GM18868 (cell line): Measurements from ENCODE around the gene FRMPD2.
"Not testable (repeated sequence)": the region's sequence is repeated elsewhere in the genome, so short reads cannot be mapped to it uniquely, and the experiment has no call there.

ENCODE experiments used
- ATAC-seq: cut with Tn5 transposase; IDR thresholded peaks from one replicate; pipeline ENCODE4 v1.9.1; 2021; ENCODE audit warnings: mild to moderate bottlenecking, moderate library complexity; ENCODE audit not compliant: unreplicated experiment

Gene FRMPD2

DNA sequence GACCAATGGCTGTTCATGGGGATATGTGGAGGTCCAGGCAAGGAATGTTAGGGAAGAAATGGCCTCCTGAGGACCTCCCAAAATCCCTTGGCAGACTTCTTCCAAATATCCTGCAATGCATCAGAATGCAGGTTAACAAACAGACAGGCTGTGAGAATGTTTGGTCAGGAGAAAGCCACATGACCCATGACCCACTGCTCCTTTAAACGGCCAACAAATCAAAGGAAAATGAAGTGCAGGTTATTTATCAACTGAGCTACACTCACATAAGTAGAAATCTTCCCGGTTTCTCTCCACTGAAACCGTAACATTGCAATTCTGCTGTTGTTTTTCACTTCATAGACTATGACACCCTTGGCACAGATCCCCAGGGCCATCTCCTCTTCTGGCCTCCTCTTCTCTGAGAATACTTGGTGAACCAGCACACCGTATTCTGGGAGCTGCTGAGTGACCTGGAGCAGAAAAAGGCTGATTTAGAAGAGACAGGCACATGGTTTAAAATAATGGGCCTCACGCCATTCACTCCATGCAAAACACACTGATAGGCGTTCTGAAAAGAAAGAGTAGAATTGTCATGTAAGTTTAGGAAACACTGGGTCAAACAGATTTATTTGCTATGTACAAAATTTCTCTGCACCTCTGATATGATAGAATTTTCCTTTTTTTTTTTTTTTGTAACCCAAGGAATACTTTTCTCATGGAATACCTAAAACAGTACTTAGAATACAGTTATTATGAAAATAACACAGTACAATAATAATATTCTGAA, 67.8 kb downstream of the FRMPD2 start:
- no peak for ATAC-seq

DNA sequence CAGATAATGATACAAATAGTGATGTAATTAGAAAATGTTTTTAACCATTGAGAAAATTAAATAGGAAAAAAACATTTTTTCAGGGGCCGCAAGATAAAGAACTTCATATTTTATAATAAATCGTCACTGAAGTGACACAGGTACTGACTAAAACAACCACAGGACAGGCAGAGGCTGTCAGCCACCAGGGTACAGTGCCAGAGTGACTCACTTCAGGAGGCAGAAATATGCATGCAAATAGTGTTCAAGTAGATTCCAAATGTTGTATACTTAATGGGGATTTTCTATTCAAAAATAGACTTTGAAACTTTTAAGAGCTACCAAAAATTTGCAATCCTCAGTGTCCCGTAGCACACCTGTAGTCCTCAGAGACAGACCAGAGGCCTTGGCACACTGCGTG, 68.6 kb downstream of the FRMPD2 start:
- ATAC-seq, result peak; percentile 95

DNA sequence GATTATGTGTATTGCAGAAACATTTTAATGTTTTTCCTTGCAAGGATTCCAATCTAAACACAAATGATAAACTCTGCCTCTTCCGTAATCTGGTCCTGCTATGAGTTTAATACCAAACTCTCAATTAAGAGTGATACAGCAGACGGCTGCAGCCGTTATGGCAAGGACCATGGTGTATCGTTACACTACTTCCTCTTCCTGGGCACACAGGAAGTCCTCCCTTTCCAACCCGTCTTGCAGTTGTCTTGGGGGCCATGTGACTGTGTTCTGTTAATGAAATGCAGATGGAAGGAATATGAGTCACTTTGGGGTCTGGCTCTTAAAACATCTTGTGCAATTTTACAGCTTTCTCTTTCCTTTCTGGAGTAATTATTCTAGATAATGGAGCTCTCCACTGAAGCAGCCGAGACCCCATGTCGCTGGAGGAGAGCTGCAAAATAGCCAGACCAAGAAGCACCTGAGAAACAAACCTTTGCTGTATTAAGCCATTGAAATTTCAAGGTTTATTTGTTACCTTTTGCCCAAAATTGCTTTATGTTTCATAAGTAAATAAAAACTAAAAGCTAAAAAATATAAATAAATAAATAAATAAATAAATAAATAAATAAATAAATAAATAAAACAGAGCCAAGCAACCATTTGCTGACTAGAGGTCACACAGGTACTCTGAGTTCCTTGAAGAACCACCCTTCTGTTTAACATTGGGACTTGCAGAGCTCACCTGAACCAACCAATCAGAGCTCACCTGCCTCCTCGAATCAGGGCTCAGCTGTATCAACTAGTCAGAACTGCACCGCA, 74.7 kb downstream of the FRMPD2 start:
- ATAC-seq, result no peak

DNA sequence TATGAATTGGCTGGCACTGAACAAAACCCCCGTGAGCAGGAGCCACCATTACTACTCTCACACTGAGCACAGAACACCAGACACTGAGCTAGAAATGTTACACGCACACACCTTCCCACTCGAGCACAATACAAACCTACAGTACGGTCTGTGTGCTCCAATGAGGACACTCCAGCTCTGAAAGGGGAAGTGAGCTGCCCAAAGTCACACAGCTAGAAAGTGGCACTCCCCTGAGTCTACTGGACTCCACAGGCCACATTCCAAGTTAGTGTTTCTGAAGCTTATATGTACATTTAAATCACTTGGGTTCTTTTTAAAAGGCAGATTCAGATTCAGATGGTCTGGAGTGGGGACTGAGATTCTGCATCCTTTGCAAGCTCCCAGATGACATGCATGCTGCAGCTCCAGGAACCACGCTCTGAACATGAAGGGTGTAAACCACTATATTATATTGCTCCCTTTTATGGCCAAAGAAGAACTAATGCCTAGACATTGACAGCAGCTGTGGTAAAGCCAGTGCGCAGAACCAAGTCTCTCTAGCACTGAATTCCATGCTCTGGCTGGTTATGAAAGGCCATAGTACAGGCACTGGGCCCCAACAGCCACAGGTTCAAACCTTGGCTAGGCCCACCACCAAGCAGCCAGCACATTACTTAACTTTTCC, 77.1 kb downstream of the FRMPD2 start:
- peak; percentile 88 for ATAC-seq

DNA sequence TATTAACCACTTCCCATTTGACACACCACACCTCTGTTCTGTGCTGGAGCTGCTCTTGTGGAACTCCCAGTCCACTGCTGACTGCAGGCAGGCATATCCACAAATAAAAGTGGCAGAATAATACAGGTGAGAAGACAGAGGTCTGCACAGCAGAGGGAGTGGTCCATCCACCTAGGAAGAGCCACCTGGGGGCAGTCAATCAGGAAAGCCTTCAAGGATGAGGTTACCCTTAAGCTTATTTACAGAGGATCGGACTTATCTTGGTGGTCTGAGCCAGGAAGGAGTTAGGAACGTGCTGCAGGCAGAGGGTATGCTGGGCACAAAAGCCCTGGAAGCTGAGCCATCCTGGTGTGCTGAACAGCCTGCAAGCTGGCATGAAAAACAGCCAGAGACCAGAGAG, 78.7 kb downstream of the FRMPD2 start:
- ATAC-seq, result no peak

DNA sequence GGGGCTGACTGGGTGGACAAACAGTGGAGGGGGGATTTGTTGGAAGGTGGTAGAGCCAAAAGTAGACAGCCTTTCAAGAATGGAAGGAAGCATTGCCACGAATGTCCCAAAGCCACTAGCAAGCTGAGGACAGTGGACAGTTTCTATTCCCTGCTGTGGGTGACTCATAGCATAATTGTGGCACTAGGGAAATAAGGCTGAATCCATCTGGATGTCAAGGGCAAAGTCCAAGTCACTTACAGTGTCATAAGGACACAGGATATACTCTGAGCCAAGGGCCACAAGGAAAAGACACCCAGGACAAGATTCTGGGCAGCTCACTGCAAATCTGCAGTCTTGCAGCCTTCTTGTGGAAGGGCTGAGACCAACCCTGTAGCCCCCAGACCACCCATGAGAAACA, 79.7 kb downstream of the FRMPD2 start:
- no peak for ATAC-seq

DNA sequence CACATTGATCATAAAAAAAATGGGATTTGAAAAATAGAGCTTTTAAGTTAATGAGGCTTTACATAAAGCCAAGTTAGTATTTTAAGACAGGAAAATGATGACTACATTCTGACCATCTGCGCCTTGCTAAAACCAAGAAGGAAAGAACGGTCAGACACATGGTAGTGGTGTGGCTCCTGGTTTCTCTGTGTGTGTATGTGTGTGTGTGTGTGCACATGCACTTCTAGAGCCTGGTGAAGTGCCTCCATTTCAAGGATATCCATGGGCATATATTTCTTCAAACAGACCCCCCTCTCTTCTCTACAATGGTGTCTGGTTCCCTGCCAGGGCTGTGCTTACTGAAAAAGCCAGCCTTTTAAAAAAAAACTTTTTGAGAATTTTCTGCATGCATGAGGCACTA, 80.9 kb downstream of the FRMPD2 start:
- ATAC-seq, result no peak

DNA sequence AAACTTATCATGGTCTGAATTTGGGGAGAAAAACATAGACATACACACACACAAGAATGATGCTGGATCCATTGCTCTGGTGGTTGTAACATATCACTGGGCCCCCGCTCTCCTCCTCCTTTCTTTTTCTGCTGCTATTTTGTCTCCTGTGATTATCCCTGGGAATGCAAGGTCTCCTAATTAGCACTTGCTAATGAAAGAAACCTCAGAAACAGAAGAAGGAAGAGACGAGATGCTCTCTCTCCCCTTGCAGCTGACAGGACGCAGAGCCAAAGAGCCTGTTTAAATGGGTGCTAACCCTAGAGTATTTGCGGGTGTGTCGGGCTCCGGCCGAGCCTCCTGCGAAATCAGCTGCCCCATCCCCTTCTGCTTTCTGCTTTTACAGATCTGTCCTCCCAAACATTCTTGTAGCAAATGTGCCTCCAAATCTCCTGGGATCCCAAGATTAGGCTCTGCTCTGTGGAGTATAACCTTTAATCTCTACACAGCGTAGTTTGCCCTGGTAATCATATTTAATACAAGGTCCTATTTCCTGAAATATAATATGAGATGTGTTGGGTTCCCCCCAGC, 81.5 kb downstream of the FRMPD2 start:
- ATAC-seq, result no peak

DNA sequence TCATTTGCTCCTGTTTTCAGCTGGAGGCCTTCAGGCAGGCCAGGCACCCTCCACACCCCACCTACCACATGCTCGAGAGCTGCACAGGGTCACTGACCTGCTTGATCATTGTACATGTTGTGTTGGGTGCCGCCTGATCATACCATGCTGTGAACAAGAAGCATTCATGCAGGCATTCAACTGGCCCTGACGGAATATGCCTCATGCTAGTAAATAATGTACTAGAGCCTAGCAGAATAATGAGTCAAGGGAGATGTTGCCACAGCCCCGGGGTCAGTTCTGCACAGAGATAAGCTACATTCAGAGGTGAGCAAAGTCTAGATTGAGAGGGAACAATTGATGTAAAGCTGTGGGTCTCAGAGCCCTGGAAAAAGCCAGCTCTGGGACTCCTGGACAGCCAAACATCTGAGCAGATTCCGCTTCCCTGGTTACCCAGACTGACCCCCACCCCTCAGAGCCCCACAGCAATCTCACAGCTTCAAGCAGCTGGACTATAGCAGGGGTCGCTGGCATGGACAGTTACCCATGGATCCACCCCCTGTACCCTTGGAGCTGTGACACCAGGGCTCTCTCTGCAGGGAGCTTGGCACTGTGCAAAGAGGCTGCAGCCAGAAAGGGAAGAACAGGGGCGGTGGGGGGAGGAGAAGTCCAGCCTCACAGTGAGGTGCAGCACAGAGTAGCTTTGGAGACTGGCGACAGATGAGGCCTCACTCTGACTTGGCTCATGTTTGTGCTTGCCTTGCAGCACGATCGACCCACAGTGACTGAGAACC, 86.6 kb downstream of the FRMPD2 start:
- ATAC-seq, result no peak

DNA sequence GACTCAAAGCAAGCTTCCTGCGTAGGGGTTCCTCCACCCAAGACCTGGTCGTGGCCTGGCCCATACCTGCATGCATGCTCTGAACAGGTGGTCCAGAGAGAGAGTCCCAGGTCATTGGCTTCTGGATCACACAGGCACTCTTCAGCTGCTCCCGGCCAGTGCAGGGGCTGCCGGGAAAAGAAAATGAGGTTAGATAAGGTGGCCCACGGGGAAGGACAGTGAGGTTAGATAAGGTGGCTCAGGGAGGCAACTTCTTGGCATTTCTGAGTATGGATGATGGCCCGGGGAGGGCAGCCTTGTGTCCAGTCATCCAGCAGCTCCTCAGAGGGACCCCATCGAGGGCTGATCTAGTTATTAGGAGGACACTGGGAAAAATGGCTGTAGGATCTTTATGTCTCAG, 87.4 kb downstream of the FRMPD2 start:
- ATAC-seq, result no peak

DNA sequence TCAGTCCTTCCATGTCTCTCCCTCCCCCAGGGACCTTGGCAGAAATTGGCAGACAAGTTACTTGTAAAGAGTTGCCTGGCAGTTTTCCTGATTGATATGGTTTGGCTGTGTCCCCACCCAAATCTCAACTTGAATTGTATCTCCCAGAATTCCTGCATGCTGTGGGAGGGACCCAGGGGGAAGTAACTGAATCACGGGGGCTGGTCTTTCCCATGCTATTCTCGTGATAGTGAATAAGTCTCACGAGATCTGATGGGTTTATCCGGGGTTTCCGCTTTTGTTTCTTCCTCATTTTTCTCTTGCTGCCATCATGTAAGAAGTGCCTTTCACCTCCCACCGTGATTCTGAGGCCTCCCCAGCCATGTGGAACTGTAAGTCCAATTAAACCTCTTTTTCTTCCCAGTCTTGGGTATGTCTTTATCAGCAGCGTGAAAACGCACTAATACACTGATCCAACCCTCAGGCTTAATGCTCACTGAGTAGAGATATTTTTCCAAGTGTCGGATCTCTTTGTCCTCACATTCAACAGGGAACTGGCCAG, 88.2 kb downstream of the FRMPD2 start:
- ATAC-seq, result not testable (repeated sequence)

DNA sequence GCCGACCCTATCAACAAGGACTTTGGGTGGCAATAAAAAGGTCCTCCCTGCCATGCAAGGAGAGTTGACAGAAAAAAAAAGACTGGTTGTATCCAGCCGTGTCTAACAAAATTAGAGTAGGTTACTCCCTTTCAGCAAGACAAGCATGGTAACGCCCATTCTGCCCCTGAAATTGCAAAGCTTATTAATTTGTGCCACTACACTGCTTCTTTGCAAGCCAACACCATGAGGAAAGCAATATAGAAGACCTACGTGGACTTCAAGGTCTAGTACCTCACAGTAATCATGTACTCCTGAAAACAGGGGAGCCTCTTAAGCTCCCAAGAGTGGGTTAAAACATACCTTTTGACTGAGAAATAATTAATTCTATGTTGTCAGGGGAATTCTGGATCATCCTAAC, 90.3 kb downstream of the FRMPD2 start:
- no peak for ATAC-seq

DNA sequence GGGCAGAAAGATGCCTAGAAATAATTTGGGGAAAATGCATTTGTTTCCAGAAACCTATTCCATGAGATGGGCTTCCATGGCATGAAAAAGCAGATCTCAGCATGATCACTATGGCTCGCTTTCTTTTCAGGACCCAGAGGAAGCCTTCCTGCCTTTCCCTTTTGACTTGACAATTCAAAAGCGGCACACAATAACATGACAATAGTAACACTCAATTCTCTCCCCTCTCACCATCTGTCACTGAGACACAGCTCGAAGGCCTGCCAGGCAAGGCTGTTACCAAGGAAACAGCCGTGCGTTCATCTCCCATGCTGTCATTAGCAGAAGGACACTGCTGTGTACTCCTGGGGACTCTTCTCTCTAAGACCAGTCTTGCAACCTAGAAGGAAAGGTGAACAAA, 101.8 kb downstream of the FRMPD2 start:
- ATAC-seq, result not testable (repeated sequence)

DNA sequence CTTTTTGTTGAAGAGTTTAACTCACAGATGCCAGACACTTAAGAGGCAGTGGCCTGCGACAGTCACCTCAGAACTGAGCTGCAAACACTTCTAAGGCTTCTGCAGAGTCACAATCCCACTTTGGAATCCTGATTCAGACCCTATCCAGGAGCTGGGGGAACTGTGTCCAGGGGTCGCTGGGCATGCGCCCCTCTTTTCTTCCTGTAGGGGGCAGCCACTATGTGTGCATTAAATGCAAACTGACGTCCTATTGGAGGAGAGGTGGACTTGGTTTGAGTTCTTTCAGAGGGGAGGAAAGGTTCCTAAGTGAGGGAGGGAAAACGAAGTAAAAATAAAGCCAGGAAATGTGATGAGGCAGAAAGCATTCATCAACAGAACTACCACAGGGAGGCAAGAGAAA, 113.8 kb downstream of the FRMPD2 start:
- not testable (repeated sequence) for ATAC-seq

DNA sequence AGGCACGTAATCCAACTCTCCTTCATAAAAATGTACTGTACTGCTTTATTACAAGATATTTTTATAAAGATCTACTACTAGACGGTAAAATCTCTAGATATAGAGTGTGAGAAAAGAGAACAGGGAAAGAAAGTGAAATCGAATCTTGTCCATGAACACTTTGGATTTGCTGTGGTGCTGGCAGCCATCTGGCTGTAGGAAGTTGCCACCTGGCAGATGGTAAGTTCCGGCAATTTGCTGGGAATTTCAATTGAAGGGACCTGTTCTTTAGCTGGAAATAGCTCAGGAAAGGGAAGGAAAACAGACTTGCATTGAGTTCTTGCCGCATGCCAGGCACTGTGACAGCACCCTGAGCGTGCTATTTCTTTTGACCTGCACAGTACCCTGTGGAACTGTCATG, 114.3 kb downstream of the FRMPD2 start:
- not testable (repeated sequence) for ATAC-seq

DNA sequence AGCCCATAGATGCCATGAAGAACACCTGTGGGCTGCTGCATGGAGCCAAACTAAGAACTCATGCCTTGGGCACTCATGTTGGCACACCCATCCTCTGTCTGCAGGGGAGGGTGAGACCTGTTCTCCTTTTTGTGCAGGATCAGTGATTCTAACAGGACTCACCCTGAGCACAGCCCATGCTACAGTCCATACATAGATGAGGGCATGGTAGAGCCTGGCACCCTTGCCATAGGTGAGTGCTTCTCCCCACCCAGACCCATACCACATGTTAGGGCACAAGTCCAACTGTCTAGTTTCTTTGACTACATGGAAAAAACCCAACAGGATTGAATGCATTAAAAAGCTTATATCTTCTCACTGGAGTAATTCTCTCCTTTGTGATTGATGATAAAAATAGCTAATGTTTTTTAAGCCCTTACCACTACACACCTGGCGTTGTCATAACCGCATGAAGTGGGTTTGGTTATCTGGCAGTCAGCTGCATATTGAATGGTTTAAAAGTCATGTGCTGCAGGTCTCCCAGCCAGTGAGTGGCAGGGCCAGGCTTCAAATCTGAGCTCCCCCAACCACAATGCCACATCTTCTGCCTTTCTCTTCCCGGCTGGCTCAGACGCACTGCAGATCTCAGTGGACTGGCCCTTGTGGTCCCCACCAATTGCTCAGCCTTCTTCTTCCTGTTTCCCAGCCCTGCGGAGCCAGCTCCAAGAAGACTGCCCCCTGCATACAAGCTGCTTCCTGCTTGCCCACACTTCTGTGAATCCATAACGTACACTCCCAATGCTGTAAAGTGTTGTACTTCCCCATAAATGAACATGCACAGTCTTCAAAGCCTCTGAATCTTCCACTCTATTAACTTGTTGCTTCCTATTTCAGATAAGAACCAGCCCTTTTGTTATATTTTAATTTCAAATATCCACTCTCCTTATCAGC, 120.0 kb downstream of the FRMPD2 start:
- not testable (repeated sequence) for ATAC-seq

DNA sequence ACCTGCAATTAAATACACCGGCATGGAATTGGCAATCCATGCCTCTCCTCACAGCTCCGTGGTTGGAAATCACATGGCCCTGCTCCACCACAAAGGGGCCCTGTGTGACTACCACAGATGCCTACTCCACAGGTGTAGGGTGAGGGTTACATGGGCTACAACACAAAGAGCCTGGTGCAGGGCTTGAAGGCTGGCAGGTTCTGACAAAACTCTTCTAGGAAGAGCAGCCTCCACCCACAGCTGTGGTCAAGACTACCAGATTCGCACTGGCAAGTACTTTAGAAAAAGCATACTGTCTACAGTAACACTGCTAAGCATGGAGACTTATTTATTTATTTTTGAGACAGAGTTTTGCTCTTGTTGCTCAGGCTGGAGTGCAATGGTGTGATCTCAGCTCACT, 126.9 kb downstream of the FRMPD2 start:
- not testable (repeated sequence) for ATAC-seq

DNA sequence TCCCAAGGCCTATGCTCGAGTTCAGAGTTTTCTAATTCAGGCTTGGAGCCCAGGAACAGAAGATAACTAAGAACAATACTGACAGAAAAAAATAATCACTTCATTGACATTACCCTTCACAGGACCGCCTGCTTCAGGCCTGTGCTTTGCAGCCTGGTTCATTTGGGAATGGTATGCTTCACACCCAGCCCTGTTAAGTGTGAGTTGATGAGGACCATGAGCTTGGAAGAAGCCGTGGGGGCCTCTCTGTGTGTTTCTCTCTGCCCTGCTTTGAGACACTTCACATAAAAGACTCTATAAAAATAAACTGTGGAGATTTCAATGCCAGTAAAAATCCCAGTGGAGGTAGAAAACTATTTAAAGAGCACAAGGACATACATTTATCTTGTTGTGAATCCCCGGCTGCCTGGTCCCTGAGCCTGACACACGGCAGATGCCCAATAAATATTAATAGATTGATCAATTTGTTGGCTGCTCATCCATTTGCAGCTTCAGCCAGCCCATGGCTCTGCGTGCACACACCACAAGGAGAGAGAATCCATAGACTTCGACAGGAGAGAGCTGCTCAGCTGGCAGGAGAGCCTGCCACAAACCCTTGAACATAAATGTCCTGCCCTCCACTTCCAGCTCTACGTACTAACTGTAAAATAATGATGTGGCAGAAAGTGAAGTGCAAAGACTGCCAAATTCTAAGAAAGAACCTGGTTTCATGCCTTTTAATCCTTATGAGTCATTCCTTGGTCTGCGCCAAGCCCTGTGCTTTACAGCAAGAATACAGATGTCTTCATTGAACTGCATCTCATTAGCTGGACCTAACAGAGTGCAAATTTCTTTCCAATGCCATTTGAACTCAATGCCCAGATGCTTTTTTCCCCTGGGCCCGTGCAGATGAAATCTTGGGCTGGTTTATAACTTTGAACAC, 130.5 kb downstream of the FRMPD2 start:
- ATAC-seq, result not testable (repeated sequence)
